BLaER1 (cell line): ENCODE measurements around the gene TEKT3.

ENCODE experiments used
- H3K27ac ChIP-seq: shearing (Covaris generic); formaldehyde crosslinking; 2 replicates; pipeline ENCODE4 v1.8.1; 2022
- H3K27me3 ChIP-seq: shearing (Covaris generic); formaldehyde crosslinking; 2 replicates; pipeline ENCODE4 v1.8.1; 2022
- H3K36me3 ChIP-seq: shearing (Covaris generic); formaldehyde crosslinking; 2 replicates; pipeline ENCODE4 v1.8.1; 2022
- H3K4me1 ChIP-seq: shearing (Covaris generic); formaldehyde crosslinking; 2 replicates; pipeline ENCODE4 v1.8.1; 2022
- H3K4me2 ChIP-seq: shearing (Covaris generic); formaldehyde crosslinking; 2 replicates; pipeline ENCODE4 v1.8.1; 2022
- H3K4me3 ChIP-seq: shearing (Covaris generic); formaldehyde crosslinking; 2 replicates; pipeline ENCODE4 v1.8.1; 2022
- H3K9ac ChIP-seq: shearing (Covaris generic); formaldehyde crosslinking; 2 replicates; pipeline ENCODE4 v1.8.1; 2022
- H3K9me3 ChIP-seq: shearing (Covaris generic); formaldehyde crosslinking; 2 replicates; pipeline ENCODE4 v1.8.1; 2022
- H4K20me1 ChIP-seq: shearing (Covaris generic); formaldehyde crosslinking; 2 replicates; pipeline ENCODE4 v1.8.1; 2022
- Cebpa-rat ChIP-seq: shearing (Covaris generic); IDR thresholded peaks from 2 replicates; pipeline ENCODE4 v1.8.1; 2022

TEKT3 gene

GRCh38 chr17:15334266-15334665 is 7.1 kb downstream of the TEKT3 start:
- Histone ChIP-seq H3K4me1 (no peaks in the 10 kb centered on the region), H4K20me1 (no peaks in the 10 kb centered on the region), H3K27me3 (no peaks in the 10 kb centered on the region), H3K9ac (no peak overlapping the region), H3K9me3 (peaks cover 13% of the 10 kb centered on the region), H3K36me3 (no peaks in the 10 kb centered on the region), H3K27ac (no peak overlapping the region), H3K4me3 (no peak overlapping the region), H3K4me2 (no peak overlapping the region)
- TF ChIP-seq Cebpa-rat, result no peak

GRCh38 chr17:15332338-15332737 is 9.1 kb downstream of the TEKT3 start:
- H3K27me3 ChIP-seq, result no peaks in the 10 kb centered on the region
- no peaks in the 10 kb centered on the region for H3K36me3 ChIP-seq
- no peak overlapping the region for H3K4me3 ChIP-seq
- H3K9me3 ChIP-seq, result peaks cover 9% of the 10 kb centered on the region
- no peak for TF ChIP-seq Cebpa-rat
- H3K4me1 ChIP-seq, result no peaks in the 10 kb centered on the region
- H3K4me2 ChIP-seq, result no peak overlapping the region
- H3K27ac ChIP-seq, result no peak overlapping the region
- H3K9ac ChIP-seq, result no peak overlapping the region
- H4K20me1 ChIP-seq, result no peaks in the 10 kb centered on the region

- Histone ChIP-seq H3K4me1 (no peaks in the 10 kb centered on the region), H3K27ac (no peak overlapping the region), H3K4me3 (no peak overlapping the region), H3K4me2 (no peak overlapping the region), H3K36me3 (no peaks in the 10 kb centered on the region), H3K9me3 (no peaks in the 10 kb centered on the region), H4K20me1 (no peaks in the 10 kb centered on the region), H3K27me3 (no peaks in the 10 kb centered on the region), H3K9ac (no peak overlapping the region)
- no peak for TF ChIP-seq Cebpa-rat
Measured at GRCh38 chr17:15323131-15323530, 18.3 kb downstream of the TEKT3 start.

GRCh38 chr17:15321556-15322251 is 19.7 kb downstream of the TEKT3 start:
- Histone ChIP-seq H3K27ac (no peak overlapping the region), H3K9me3 (no peaks in the 10 kb centered on the region), H3K4me1 (no peaks in the 10 kb centered on the region), H3K4me3 (no peak overlapping the region), H4K20me1 (no peaks in the 10 kb centered on the region), H3K9ac (no peak overlapping the region), H3K4me2 (no peak overlapping the region), H3K27me3 (no peaks in the 10 kb centered on the region), H3K36me3 (no peaks in the 10 kb centered on the region)
- no peak for TF ChIP-seq Cebpa-rat

- Histone ChIP-seq H3K4me3 (no peak overlapping the region), H3K36me3 (no peaks in the 10 kb centered on the region), H3K27me3 (no peaks in the 10 kb centered on the region), H3K4me2 (no peak overlapping the region), H3K9me3 (no peaks in the 10 kb centered on the region), H3K9ac (no peak overlapping the region), H3K27ac (no peak overlapping the region), H3K4me1 (no peaks in the 10 kb centered on the region), H4K20me1 (no peaks in the 10 kb centered on the region)
- no peak for TF ChIP-seq Cebpa-rat
Measured at GRCh38 chr17:15319452-15320010, 21.9 kb downstream of the TEKT3 start.

- no peaks in the 10 kb centered on the region for H3K27me3 ChIP-seq
- H3K4me2 ChIP-seq, result no peak overlapping the region
- H3K9ac ChIP-seq, result no peak overlapping the region
- no peak overlapping the region for H3K27ac ChIP-seq
- no peaks in the 10 kb centered on the region for H3K4me1 ChIP-seq
- H3K36me3 ChIP-seq, result no peaks in the 10 kb centered on the region
- H4K20me1 ChIP-seq, result no peaks in the 10 kb centered on the region
- H3K9me3 ChIP-seq, result no peaks in the 10 kb centered on the region
- TF ChIP-seq Cebpa-rat, result no peak
- no peak overlapping the region for H3K4me3 ChIP-seq
Measured at GRCh38 chr17:15311996-15312395, 29.4 kb downstream of the TEKT3 start.

GRCh38 chr17:15309793-15310192 is 31.6 kb downstream of the TEKT3 start:
- H3K27ac ChIP-seq, result no peak overlapping the region
- no peaks in the 10 kb centered on the region for H3K27me3 ChIP-seq
- H3K4me2 ChIP-seq, result no peak overlapping the region
- no peaks in the 10 kb centered on the region for H3K36me3 ChIP-seq
- no peaks in the 10 kb centered on the region for H3K9me3 ChIP-seq
- no peak overlapping the region for H3K9ac ChIP-seq
- no peak overlapping the region for H3K4me3 ChIP-seq
- H4K20me1 ChIP-seq, result no peaks in the 10 kb centered on the region
- no peaks in the 10 kb centered on the region for H3K4me1 ChIP-seq
- TF ChIP-seq Cebpa-rat, result no peak

- H4K20me1 ChIP-seq, result no peaks in the 10 kb centered on the region
- no peak overlapping the region for H3K27ac ChIP-seq
- TF ChIP-seq Cebpa-rat, result no peak
- H3K27me3 ChIP-seq, result no peaks in the 10 kb centered on the region
- H3K4me1 ChIP-seq, result no peaks in the 10 kb centered on the region
- H3K4me2 ChIP-seq, result no peak overlapping the region
- H3K9ac ChIP-seq, result no peak overlapping the region
- no peak overlapping the region for H3K4me3 ChIP-seq
- no peaks in the 10 kb centered on the region for H3K9me3 ChIP-seq
- H3K36me3 ChIP-seq, result no peaks in the 10 kb centered on the region
Measured at GRCh38 chr17:15309236-15309635, 32.2 kb downstream of the TEKT3 start.

GRCh38 chr17:15308758-15309157 is 32.6 kb downstream of the TEKT3 start:
- Histone ChIP-seq H3K27ac (no peak overlapping the region), H3K4me2 (no peak overlapping the region), H3K27me3 (no peaks in the 10 kb centered on the region), H3K4me1 (no peaks in the 10 kb centered on the region), H3K36me3 (no peaks in the 10 kb centered on the region), H3K4me3 (no peak overlapping the region), H3K9me3 (no peaks in the 10 kb centered on the region), H4K20me1 (no peaks in the 10 kb centered on the region), H3K9ac (no peak overlapping the region)
- no peak for TF ChIP-seq Cebpa-rat

- TF ChIP-seq Cebpa-rat, result no peak
Measured at GRCh38 chr17:15307710-15308111, 33.7 kb downstream of the TEKT3 start.

More at GRCh38 chr17:15307710-15308111, 33.7 kb downstream of the TEKT3 start:
- H3K9ac ChIP-seq, result no peak overlapping the region
- no peaks in the 10 kb centered on the region for H4K20me1 ChIP-seq
- no peak overlapping the region for H3K4me3 ChIP-seq
- H3K9me3 ChIP-seq, result no peaks in the 10 kb centered on the region
- no peaks in the 10 kb centered on the region for H3K36me3 ChIP-seq
- no peak overlapping the region for H3K27ac ChIP-seq
- no peak overlapping the region for H3K4me2 ChIP-seq
- no peaks in the 10 kb centered on the region for H3K4me1 ChIP-seq
- no peaks in the 10 kb centered on the region for H3K27me3 ChIP-seq
